SHP77 treated with DMSO at 0.1 percent for 48 hours (cell line): ENCODE measurements around the gene DUSP23.

Experiments
- DNase-seq: peaks from one replicate; lab custom pipeline; 2025; lab: John Stamatoyannopoulos, UW

Gene DUSP23

GRCh38 chr1:159780583-159781582, at the start of gene DUSP23:
Gene DUSP23, plus strand, starts transcription at chr1:159780962. Its CDS starts 139 bp downstream, at chr1:159781101.
- DNase-seq: no peak

DNA sequence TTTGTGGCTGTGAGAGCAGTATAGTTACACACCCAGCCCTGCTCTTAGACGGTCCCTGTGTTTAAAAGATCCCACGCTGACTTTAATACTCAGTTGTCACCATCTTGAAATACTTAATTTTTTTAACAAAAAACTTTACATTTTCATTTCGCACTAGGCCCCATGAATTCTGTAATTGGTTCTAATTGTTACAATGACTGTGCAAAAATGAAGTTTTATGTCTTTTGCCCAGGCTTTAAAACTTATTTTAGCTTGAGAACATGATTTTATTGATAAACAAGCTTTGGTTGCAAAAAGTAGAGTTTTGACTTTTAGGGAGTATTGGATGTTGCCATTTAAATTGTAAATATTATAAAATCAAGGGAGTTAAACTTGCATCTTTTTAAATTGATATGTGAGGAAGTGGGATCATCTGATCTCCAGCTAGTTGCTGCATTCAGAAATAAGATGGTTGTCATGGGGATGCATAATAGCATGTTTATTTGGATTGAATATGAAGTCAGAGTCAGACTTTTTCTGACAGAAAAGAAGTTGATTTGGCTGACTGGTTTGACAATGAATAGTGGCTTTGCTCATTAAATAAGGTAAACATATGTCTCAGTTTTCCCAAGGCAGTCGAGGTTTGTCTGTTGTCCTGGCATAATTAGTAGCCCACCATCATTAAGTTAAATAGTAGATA, 43.4 kb upstream of the DUSP23 start:
- no peak for DNase-seq

GRCh38 chr1:159743651-159744410, 36.9 kb upstream of the DUSP23 start:
- no peak for DNase-seq

- DNase-seq: no peak
Measured at GRCh38 chr1:159746666-159747065, 34.1 kb upstream of the DUSP23 start.

- no peak for DNase-seq
Measured at GRCh38 chr1:159748370-159748769, 32.4 kb upstream of the DUSP23 start.

GRCh38 chr1:159749630-159750029, 31.1 kb upstream of the DUSP23 start:
- no peak for DNase-seq

- DNase-seq: no peak
Measured at GRCh38 chr1:159750621-159751020, 30.1 kb upstream of the DUSP23 start.

DNA sequence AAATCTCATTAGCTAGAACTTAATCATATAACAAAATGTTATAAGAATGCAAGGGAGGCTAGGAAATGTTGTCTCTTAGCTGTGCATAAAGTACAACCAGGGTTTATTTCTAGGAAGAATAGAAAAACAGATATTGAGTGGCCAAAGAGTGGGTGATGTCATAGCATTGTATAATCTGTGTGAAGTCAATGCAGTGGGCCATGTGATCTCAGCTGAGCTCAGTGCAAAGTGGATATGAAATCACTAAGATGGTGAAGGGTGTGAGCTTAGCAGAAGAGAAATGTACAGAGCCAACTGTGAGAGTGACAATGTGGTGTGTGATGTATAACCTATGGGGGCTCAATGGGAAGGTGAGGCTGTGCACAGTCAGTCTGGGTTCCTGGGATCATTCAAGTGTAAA, 29.7 kb upstream of the DUSP23 start:
- DNase-seq: no peak

DNA sequence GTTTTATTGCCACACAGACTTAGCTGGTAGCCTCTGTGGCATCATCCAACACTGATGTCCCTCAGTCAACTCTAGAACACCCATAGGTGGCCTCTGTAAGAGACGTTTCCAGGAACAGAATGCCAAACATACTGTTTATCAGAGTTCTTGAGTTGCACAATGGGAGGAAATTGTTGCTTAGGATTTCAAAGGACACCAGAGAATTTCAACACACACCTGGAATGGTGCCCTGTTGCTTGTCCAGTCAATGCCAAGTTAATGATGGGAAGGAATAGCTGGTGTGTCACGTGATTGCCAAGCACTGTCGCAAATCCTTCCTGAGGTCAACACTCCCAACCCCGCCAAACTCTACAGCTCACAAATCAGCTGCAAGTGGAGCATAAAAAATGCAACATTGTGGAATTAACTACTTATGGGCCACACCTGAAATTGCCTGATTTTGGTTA, 28.6 kb upstream of the DUSP23 start:
- DNase-seq: no peak

GRCh38 chr1:159753386-159753785, 27.4 kb upstream of the DUSP23 start:
- DNase-seq: no peak

DNA sequence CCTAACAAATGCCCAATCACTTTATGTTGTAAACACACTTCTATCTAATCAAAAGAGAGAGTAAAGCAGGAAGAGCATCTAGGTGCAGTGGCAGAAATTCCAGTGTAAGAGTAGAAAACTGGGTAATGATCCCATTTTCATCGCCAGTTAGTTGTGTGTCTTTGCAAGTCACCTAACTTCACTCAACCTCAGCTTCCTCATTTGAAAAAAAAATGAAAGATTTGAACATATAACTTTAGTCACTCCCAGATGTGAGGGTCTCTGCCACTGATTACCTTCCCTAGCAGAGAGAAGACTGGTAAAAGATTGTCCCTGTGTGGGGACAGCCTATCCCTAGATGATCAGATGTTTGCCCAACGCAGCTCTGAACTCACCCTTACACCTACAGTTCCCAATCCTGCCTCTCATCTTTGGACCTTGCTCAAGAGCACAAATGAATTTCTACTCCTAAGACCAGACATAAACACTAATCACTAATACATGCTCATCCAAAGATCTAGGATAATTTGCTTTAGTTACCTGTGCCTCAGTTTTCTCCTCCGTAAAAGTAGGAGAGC, 25.2 kb upstream of the DUSP23 start:
- no peak for DNase-seq

DNA sequence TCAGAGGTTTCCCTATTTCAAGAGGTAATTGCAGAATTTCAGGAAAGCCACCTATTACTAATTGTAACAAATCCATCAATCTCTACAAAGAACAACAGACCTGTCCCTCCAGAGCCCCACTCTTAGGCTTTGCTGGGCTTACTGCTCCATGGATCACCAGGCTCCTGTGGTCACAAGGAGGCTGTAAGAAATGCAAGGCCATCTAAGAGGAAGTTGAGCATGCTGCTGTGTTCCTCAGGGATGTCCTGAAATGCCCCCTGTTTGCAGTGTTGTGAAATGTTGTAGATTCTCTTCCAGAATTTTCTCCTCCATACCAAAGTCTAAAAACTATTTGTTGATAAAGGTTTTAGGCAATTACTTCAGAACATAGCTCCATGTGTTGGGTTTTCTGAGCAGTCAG, 24.4 kb upstream of the DUSP23 start:
- DNase-seq: no peak

DNA sequence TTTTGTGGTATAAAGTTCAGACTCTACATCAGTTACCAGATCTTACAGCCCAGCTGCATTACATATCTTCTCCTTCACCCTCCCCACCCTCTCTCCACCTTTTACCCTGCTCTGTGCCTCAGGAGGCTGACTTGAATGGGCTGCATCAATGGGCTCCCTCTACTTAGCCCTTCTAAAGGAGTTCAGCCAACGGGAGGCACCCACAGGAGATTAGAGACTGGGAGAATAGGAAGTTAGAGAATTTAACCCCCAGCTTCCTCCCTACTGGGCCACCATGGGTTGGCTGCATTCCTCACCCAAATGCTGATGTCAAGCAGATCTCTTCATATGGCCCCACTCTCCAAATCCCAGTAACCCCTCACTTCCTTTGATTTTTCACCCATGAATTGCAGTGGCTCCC, 17.1 kb upstream of the DUSP23 start:
- no peak for DNase-seq

GRCh38 chr1:159765806-159766205, 15.0 kb upstream of the DUSP23 start:
- DNase-seq: no peak

DNA sequence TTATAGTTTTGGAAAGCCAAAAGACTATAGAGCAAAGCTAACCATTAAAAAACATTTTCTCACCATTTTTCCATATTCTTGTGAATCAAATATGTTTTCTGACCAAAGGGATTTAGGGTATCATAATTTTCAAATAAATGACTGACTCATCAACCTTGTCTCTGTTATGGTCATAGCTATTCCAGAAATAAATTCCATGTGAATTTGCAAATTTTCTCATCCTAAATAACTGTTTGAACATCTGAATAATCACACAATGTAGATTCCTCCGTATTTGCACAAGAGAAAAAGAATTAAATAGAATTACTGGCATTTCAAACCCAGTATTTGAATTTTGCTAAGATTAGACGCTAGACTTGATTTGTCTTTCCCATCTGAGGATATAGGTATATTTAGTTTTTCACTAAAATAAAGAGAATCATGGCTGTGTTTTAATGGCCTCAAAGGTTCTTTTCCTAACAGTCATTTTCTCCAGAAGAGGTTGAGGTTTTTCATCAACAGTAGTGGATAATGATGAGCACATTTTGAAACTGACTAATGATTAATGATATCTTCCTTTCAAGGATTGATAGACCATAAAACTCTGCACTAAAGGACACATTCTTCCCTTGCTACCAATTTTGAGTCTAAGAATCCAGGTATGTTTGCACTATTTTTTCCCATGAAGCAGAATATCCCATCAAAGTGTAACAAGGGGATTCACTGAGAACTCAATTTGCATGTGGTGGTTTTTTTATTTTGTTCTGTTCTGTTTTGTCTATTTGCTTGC, 9.5 kb upstream of the DUSP23 start:
- DNase-seq: no peak

GRCh38 chr1:159774465-159774864, 6.3 kb upstream of the DUSP23 start:
- DNase-seq: no peak

- no peak for DNase-seq
Measured at GRCh38 chr1:159775716-159776115, 5.0 kb upstream of the DUSP23 start.

GRCh38 chr1:159778266-159778665, 2.5 kb upstream of the DUSP23 start:
- DNase-seq: no peak

- no peak for DNase-seq
Measured at GRCh38 chr1:159779403-159779851, 1.3 kb upstream of the DUSP23 start.

DNA sequence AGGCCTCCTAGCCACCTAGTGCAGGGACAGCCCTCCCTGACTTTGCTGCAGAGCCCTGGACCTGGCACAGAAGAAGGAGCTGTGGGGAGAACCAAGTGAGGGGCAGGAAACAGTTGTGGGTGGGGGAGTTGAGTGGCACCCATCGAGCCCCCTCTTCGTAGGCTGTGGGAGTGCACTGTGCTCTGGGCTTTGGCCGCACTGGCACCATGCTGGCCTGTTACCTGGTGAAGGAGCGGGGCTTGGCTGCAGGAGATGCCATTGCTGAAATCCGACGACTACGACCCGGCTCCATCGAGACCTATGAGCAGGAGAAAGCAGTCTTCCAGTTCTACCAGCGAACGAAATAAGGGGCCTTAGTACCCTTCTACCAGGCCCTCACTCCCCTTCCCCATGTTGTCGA, 1.2 kb downstream of the DUSP23 start:
- DNase-seq: no peak

- no peak for DNase-seq
Measured at GRCh38 chr1:159783724-159784123, 3.0 kb downstream of the DUSP23 start.
